ENCODE results near the gene FCRLB. TPM values are rescaled to one million over a fixed set of nuclear protein-coding genes. Genes with fewer than 3 reads are reported as not detected.

FCRLB gene
- total and polyA plus RNA-seq, 9 of the 15 experiments (the other 6 are each of a cell fraction or from before 2014, with no cell fraction given): 0.20 to 4.6 (median 1.3) TPM

- TF ChIP-seq PML (IDR thresholded peaks at IDR 0.05; ENCODE audit: low read length): peak; percentile 1; the same call in 1 of the 2 replicates
- no peak for TF ChIP-seq ESRRB (CRISPR knock-in tag; IDR thresholded peaks at IDR 0.05; ENCODE audit: borderline replicate concordance)
- peak; percentile 18 for TF ChIP-seq NEUROD1 (IDR thresholded peaks at IDR 0.05; ENCODE audit: borderline replicate concordance, low read depth, low read length, partially characterized antibody)
- no peak for TF ChIP-seq KLF1 (tag; IDR thresholded peaks at IDR 0.05)
- TF ChIP-seq CCNT2 (IDR thresholded peaks at IDR 0.05; ENCODE audit: borderline replicate concordance, extremely low read depth, insufficient read length, low read depth, low read length): no peak
- TF ChIP-seq ZNF174 (CRISPR knock-in tag; IDR thresholded peaks at IDR 0.05): no peak
- no peak for TF ChIP-seq ZKSCAN3 (CRISPR knock-in tag; IDR thresholded peaks at IDR 0.05)
- peak; percentile 68 for TF ChIP-seq REST (IDR thresholded peaks at IDR 0.05; ENCODE audit: borderline replicate concordance)
- TF ChIP-seq REST (CRISPR knock-in tag; IDR thresholded peaks at IDR 0.05; ENCODE audit: low read depth): peak; percentile 83
- TF ChIP-seq CEBPZ (IDR thresholded peaks at IDR 0.05; ENCODE audit: borderline replicate concordance, low read depth, low read length): no peak
- TF ChIP-seq TSC22D4 (tag; IDR thresholded peaks at IDR 0.05): no peak
- peak; percentile 89 for TF ChIP-seq ELF1 (tag; IDR thresholded peaks at IDR 0.05)
- TF ChIP-seq ZSCAN29 (IDR thresholded peaks at IDR 0.05): peak; percentile 51; the same call in 1 of the 2 replicates
- TF ChIP-seq ZNF764 (CRISPR knock-in tag; IDR thresholded peaks at IDR 0.05; ENCODE audit: low read depth): no peak; the same call in 1 of the 2 replicates
- no peak for TF ChIP-seq ADNP (tag; IDR thresholded peaks at IDR 0.05)
- TF ChIP-seq ZNF224 (CRISPR knock-in tag; IDR thresholded peaks at IDR 0.05): no peak
- peak; percentile 57 for TF ChIP-seq CREM (IDR thresholded peaks at IDR 0.05; ENCODE audit: low read depth)
- TF ChIP-seq CBFB (CRISPR knock-in tag; IDR thresholded peaks at IDR 0.05): no peak
These were observed 5.3 kb downstream of the FCRLB start (continued) for GRCh38 chr1:161726473-161727255.

All from K562 (cell line).